Measurements from ENCODE around the gene CDKN2A.

The CDKN2A gene

DNA sequence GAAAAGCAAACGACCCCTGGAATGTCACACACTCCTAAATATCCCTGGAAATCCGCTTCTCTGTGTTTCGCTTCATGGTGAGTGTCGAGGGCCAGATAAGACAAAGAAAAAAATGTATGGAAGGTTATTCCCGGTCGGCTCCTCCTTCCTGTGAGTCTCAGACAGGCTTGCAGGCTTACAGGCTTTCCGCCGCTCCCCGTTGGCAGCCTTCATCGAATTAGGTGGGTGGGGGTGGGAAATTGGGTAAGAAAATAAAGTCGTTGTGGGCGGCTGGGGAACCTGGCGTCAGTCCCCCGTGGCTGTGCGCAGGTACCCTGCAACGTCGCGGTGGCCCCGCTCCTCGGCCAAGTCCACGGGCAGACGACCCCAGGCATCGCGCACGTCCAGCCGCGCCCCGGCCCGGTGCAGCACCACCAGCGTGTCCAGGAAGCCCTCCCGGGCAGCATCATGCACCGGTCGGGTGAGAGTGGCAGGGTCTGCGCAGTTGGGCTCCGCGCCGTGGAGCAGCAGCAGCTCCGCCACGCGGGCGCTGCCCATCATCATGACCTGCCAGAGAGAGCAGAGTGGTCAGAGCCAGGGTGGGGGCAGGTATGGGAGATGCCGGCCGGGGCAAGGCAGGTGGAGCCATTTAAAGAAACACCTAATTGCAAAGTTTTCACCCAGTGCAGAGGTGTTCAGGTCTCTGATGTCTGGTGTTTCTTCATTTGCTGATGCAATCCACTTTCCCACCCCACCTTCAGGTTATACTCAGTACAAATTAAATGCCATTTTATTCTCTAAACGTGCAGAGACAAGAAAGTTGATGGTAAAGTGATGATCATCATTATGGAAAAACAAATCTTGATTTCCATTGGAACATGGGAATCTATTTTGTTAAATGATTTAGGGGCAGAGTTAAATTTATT is 11.8 kb upstream of the CDKN2A start:
- no peak for DNase-seq (ENCODE audit: low read depth)

DNA sequence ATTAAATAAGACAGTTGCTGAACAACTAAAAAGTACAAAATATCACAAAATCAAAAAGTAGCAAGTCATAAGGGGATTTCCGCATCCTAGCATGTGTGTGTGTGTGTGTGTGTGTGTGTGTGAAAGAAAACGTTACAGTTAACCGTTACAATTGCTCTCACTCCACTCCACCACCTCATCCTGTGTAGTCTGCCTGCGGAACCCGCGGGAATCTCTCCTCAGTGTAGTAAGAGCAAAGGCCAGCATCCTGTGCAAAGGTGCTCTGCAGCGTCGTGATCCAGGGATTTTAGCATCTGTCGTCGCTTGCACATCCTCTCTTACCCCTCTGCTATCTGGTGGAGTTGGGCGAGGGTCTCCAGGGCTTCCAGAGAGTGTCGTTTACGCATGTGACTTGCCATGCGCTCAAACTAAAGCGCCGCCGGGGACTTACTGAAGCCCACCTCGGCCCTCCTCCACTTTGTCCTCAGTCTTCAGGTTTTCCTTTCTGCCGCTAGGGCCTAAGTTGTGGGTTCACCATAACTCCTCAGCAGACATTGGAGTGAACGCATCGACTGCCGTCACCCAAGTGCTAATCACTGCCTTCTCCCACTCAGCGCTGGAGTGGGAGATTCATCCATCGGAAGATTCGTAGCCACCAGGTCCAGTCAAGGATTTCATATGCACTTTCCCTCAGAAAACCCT is 11.0 kb upstream of the CDKN2A start:
- no peak for DNase-seq (ENCODE audit: low read depth)

DNA sequence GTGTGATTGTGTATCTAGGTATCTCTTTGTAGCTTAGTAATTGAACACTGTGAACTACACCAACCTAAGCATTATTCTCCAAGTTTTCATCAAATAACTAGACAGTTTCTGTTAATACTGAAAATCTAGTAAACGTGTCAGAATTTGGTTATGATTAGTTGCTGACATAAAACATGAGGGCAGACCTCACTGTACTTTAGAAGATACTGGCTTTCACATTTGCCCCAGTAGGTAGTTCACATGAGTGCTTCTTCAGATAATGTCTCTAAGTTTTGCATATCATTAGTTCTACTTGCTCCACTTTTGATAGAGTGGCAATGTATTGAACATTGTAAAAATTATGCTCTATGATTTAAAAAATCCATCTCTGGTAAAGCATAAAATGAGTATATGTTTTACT is 7.8 kb upstream of the CDKN2A start:
- no peak for DNase-seq (ENCODE audit: low read depth)

DNA sequence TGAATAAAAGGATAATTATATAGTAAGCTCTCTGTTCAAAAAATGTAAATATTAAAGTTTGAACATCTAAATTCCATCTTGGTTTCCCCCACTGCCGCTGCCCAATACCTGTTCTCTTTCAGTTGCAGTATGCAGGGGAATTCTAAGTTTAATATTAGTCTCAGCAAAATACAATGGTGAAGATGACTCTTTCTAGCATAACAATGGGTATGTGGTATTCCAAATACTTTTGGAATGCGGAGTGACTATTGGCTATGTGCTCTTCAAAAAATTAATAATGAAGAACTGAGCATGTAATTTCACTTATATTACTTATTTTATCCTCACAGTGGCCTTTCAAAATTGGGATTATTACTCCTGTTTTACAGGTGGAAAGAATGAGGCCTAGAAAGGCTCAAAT is 3.8 kb upstream of the CDKN2A start:
- no peak for DNase-seq (ENCODE audit: low read depth)

DNA sequence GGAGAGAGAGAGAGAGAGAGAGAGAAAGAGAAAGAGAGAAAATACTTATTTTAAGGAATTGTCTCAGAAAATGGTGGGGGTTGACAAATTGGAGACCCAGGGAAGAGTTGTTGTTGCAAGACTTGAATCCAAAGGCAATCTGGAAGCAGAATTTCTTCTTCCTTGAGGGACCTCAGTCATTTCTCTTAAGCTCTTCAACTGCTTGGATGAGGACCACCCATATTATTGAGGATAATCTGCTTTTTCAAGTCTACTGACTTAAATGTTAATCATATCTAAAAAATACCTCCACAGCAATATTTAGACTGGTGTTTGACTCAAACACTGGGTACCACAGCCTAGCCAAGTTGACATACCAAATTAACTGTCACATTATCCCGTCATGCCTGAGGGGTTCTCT is 3.3 kb upstream of the CDKN2A start:
- DNase-seq (ENCODE audit: low read depth) = no peak

DNA sequence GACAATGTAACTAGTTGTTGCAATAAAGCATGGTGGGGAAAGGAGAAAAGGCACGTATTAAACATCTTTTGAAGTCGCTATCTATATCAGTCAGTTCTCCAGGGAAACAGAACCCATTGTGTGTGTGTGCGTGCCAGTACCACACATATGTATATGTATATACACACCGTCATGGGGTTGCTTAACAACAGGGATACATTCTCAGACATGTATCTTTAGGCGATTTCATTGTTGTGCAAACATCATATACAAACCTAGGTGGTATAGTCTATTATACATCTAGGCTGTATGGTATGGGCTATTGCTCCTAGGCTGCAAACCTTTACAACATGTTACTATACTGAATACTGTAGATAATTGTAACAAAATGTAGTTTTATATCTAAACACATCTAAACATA is 2.7 kb upstream of the CDKN2A start:
- no peak for DNase-seq (ENCODE audit: low read depth)

DNA sequence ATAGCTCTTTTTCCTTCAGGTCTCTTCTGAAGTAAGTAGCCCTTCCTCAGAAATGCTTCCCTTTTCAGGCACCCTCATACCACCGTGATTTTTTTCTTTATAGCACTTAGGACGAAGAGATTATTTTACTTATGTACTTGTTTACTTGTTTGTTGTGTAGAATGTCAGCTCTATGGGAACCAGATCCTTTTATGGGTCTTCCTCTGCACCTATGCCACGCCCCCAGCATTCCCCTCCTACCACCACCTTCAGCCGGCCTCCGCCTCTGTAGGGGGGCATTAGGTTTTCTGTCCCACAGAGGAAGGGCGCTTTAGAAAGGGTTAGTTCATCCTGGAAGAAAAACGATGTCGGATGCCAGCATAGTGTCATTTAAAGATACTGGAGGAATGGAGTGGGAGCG is 2.2 kb upstream of the CDKN2A start:
- DNase-seq (ENCODE audit: low read depth) = no peak

DNA sequence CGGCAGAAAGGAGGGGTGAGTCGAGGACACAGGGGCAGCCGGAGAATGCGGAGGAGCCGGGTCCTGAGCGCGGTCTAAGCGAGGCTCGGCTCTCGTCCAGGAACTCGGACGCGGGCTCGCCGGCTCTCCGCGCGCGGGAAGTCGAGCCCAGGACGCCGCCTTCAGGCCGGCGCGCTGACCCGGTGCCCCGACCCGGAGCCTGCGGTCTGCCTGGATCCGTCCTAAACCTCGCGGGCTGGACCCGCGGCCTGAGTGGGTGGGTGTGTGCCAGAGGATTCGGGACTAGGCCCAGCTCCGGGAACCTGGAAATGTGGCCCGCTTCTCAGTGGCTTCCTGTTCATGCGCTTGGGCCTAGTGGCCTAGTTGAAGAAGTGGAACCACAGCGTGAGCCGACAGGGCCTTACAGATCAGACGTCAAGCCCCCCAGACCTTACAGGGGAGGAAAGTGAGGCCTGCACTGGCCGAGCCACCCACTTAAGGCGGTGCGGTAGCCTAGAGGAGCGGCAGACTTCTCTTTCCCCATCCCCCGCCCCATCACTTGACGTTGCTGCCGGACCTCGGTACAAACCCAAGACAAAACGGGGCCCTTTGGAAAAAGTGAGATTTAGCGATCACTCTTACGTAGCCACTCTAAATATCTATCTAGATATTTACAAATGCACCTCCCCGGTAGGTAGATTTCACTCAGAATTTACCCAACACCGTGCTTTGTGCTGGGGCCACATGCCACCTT is 1.6 kb upstream of the CDKN2A start:
- no peak for DNase-seq (ENCODE audit: low read depth)

DNA sequence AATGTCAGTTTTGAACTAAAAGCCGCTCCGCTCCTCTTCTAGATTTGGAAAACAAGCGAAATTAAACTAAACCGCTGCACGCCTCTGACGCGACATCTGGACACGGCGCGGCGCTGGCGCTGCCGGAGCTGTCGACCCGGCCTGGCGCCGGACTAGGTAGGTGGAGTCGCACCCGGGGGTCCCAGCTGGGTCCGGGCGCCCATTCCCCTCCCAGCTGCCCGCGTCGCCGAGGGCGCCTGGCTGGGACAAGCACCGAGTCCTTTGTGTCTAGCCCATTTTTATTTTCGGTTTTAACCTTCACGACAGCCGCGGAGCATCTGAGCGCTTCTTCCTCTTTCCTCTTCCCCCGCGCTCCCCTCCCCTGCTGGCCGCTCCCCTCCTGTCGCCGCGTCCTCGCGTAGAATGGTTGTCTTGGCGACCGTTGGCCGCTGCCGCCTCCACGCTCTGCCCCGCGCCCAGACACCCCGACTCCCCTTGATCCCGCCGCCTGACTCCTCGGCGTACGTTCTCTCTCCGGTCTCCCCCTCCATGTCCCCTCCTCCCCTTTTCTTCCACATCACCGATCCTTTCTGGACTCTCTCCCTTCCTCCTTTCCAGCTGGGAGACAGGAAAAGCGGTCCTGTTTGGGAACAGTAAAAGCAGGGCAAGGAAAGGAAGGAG is 944 bp upstream of the CDKN2A start:
- peak; percentile 39 for DNase-seq (ENCODE audit: low read depth)

DNA sequence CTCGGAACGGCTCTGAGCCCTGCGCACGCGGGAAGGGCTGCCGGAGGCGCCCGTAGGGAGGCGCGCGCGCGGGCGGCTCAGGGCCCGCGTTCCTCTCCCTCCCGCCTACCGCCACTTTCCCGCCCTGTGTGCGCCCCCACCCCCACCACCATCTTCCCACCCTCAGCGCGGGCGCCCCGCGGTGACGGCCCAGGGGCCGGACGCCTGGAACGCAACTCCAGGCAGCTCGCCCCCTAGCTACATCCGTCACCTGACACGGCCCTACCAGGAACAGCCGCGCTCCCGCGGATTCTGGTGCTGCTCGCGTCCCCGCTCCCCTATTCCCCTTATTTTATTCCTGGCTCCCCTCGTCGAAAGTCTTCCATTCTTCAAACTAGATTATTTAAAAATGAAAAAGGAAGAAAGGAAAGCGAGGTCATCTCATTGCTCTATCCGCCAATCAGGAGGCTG is 389 bp upstream of the CDKN2A start, which contains the start of gene CDKN2B-AS1:
TSS of gene CDKN2B-AS1 (plus strand) at position 236 of the 450 bp plus-strand sequence.
- no peak for DNase-seq (ENCODE audit: low read depth)

DNA sequence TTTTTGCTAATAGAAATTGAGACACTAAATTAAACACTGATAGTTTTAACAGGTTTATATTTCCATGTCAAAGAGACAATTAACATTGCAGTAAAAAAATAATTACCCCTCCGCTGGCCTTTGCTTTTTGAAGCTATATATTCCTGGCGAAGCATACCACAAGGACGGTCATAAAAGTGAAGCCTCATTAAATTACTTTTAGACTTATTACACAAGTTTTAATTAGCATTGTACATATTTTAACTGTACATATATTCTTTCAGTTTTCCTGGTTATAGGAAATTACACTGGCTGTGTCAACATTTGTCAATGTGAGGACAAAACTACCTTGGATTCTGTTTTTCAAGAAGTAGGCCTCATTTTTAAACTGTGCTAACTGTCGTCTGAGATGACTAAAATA is 1.2 kb downstream of the CDKN2A start:
- no peak for DNase-seq (ENCODE audit: low read depth)

DNA sequence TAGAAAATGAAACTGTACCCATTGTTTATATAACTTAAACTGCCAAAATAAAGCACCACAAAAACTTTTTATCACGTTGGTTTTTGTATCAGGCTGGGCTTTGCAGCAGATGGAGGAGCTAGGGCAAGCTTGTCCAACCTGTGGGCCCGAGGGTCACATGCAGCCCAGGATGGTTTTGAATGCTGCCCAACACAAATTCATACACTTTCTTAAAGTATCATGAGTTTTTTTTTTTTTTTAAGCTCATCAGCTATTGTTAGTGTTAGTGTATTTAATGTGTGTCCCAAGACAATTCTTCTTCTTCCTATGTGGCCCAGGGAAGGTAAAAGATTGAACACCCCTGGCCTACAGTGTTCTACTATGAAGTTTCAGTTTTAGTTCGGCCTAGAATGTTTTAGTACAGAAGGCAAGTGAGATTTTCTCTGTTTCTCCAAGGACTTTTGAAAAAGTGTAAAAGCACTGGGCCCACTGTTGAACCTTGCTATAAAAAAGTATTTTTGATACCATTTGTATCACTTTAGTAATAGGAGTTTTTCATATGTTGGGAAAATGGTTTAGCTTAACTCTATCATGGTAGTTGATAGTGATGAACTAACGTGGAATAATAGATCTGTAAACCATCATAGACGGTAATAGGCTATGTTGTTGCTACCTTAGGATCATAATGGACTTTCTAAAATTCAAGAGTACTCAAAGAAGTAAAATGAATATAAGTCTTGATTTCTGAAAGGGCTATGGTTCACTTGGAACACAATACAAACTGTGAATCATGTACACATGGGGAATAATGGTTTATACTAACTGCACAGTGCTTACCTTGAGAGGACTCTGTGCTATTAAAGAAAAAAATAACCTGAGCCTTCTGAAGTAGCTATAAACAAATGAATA is 2.9 kb downstream of the CDKN2A start:
- DNase-seq (ENCODE audit: low read depth) = no peak

DNA sequence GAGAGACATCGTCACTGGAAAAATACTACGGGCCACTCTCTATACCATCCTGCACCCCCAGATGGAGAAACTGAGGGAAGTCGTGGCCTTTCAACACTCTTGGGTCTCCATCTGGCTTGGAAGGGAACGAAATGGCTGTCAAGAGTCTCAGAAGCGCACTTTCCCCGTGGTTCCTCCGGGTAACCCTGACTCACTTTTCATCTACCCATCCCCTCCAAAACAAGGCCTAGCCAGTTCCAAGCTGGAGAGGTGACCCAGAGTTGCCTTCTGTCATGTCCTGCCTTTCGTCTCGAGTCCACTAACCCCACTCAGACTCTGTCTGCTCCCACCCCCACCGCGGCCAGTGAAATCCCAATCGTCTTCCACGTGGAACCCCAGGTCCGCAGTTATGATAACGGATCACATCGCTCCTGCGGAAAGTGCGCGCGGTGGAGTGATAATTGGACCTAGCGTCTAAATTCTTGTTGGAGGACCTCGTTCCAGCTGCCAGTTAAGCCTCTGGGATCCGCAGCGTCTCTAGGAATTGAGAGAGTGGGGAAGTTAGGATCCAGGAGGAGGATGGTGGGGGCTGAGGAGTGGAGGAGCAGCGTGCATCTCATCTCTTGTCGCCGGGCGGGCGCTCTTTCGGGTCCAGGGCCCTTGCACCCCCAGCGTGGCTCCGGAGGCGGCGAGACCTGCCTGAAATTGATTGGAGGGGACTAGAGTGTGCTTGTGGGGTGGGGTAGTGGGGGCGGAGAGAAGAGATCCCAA is 4.6 kb downstream of the CDKN2A start:
- DNase-seq (ENCODE audit: low read depth) = no peak

DNA sequence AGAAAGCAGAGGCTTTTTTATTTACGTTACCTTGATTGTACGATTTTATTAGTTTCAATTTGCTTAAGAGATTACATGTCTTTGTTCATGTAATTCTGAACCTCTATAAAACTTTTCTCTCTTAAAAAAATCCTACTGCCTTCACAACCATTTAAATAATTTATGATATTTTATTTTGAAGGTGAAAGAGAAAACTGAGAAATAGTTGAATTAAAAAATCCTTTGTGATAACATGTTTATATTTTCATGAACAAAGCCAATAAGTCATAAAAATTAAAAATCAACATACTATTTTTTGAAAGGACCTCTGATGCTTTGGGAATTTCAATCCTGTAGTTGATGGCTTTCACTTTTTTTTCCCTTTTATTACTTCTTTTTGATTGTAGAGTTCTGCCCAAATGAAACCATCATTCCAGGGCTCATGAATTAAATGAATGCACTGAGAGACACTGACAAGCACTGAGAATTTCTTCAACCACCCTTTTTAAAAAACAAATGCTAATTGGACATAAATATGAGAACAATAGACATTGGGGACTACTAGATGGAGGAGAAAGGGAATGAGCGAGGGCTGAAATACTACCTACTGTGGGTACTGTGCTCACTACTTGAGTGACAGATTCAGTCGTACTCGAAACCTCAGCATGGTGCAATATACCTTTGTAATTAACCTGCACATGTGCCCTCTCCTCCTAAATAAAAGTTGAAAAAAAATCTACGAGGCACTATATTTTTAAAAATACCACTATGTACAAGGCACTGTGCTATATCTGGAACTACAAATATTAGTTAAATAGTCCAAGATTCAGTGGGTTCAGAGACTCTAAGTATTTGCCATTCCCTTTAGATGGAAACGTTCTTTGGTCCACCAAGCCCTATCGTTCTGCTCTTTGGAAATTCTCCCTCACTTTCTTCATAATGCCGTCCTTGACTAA is 5.9 kb downstream of the CDKN2A start:
- DNase-seq (ENCODE audit: low read depth) = no peak

DNA sequence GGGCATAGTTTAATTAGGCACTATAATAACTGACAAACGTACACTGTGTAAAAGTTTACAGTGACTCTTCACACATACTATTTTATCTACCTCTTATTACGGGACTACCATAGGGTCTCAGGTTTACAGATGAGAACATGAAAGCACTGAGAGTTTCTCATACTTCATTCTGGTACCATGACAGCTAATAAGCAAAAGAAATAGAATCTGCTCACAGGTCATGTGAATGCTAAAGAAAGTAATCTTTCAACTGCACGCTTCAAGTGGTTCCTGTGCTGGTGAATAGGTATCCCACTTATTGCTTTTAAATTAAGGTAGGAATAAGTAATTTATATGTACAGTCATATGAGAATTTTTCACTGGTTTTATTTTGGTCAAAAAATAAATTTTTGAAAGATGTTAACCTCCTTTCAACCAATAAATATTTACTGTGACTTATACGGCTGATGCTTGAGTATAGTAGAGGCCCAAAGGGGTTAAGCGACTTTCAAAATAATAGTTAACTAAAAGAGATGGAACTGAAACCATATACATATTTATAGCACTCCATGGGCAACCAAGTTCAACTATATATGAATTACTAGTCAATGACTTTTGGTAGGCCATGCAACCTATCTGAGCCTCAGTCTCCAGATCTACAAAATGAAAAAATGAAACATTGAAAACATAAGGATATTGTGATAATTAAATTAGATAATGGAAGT is 8.1 kb downstream of the CDKN2A start:
- no peak for DNase-seq (ENCODE audit: low read depth)

DNA sequence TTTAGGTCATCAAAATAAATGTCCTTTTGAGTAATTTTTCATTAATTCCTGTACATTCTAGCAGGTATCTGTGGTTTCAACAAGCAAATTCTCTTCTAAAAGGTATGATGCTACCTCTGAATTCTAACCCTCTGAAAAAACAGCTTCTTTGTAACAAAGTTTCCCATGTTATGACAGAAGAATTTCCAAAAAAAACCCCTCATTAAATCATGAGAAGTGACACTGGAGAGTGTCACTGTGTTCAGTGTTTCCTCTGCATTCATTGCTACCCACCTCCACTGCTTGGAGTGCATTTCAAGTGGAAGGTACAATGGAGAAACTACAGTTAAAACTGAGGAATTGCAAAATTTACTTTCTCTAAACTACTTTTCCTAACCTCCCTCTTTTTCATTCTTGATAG is 10.1 kb downstream of the CDKN2A start:
- DNase-seq (ENCODE audit: low read depth) = no peak

DNA sequence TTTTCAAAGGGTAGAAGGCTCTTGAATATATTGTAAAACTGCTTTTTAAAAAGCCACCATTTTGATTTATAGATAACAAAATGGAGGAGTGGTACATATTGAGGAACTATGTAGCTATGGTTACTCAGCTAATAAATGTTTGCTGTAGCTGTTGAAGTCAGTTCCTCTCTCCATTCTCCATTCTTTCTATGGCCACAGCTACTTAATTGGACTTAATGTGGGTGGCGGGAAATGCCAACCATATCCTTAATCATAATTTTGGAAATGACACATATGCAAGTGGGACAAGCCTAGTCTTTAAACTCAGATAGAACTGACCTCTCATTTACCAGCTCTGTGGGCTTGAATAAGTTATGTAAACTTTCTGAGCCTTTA is 10.6 kb downstream of the CDKN2A start:
- no peak for DNase-seq (ENCODE audit: low read depth)

DNA sequence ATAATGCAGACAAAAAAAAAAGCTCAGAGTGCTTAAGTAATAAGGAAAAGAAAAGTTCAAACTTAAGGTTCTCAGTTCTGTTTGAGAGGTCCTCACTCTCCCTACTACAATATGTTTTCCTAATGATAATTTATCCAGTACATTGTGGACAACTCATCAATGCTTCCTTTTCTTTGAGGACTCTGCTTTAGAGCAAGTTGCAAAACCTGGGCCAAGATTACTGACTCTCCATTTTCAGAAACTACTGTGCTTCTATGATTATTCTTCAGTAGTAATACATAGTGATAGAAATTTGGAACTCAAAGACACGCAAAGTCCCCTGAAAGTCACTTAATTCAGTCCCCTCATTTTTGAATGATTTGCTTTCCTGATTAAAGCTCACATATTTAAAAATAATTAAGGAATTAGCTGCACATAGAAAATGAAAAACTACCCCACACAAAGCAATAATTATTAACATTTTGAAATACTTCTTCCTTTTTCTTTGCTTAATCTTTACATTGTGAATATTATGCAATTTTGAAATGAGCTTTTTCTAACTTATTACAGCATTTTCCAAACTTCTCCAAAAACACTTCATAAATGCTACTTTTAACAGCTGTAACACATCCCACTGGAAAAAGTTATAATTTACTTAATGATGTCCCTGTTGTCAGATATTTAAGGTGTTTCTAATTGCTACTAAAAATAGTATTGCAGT is 11.2 kb downstream of the CDKN2A start:
- no peak for DNase-seq (ENCODE audit: low read depth)
